Activated T-cell treated with anti-CD3 and anti-CD28 coated beads, Interleukin-2, amount 50 U/mL, for 48 hours (primary cell): ENCODE data around the gene PHF21A.
A peak's percentile ranks its signal among the peaks of the same experiment; 100 is the strongest.
"Not testable (repeated sequence)": the region's sequence is repeated elsewhere in the genome, so short reads cannot be mapped to it uniquely, and the experiment has no call there.

Experiments
- DNase-seq, 2 experiments: peaks; one replicate each; pipeline ENCODE4 v3.0.0-alpha.2; 2020

The PHF21A gene

DNA sequence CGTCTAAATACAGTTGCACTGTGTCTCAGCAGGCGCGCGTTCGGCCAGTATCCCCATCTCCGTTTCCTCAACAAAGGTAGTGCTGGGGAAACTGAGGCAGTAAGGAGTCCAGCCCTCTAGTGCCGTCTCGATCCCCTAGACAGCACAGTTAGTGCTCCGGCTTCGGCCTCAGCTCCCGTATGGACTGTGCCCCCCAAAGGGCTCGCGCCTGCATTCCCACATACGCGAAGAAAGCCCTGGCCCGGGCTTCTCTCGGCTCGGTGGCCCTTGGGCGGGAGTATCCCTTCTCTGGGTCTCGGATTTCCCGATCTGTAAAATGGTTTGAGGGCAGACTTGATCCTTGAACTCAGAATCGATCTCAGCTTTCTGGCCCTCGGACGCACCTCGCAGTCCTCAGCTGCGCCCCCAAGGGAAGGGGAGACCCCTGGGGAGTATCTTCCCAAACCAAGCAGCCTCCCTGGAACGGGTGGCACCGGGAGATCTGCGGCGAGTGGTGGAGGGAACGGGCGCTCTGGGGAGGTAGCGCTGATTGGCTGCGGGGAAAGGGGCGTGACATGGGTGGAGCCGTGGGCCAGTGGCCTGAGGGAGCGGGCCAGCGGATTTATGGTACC, 202.8 kb downstream of the PHF21A start:
- peak; percentile 79 to 82 for DNase-seq

GRCh38 chr11:45917623-45918330, 203.5 kb downstream of the PHF21A start, which contains the start of gene PEX16:
Gene PEX16, minus strand, starts transcription at chr11:45917877. Its CDS starts 66 bp downstream, at chr11:45917811.
- peak; percentile 93 for DNase-seq

- no peak for DNase-seq
These were observed 204.0 kb downstream of the PHF21A start for GRCh38 chr11:45917286-45917622.

GRCh38 chr11:45915446-45915845, 205.8 kb downstream of the PHF21A start:
- no peak for DNase-seq

DNA sequence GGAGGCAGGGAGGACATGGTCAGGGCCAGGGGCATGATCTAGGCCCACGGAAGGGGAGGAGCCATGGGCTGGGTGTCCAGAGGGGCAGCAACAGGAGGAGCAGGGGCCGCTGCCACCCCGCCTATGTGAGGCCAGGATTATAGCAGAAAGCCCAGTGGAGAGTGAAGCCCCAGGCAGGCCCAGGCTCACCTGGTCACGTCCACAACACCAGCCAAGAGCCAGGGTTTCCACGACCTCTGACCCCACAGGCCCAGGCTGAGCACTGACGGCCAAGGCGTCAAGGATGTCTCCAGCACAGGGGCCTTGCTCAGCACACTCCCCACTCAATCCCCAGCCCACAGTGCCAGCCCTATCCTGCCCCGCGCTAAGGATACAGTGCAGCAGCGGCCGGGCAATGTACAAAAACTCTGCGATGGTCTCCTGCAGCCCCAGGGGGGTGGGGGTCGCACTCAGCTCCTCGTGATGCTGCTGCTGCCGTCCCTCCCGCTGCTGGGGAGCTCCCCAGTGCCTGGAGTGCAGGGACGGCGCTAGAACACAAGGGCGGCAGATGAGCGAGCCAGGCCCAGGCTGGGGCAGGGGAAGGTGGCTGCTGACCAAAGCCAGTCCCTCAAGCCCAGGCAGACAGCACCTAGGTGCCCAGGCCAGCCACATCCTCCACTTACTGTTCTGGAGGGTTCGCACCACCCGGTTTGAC, 207.2 kb downstream of the PHF21A start:
- no peak for DNase-seq

DNA sequence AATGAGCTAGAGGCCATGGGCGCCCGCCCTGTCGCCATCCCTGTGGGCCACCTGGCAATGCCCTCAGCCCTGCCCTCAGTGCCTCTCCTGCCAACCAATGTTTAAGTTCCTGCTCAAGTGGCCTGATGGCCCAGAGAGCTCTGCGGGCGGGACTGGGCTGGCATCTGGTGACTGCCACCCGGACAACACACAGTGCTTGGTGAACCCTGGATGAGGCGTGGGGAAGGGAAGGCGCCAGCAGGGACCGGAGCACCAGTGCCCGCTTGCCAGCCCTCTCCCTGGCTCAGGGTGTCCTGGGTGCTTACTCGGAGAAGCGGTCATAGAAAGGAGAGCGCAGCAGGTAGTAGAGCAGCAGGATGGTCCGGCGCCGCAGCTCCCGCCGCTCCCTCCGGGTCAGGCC, 207.7 kb downstream of the PHF21A start:
- no peak for DNase-seq

DNA sequence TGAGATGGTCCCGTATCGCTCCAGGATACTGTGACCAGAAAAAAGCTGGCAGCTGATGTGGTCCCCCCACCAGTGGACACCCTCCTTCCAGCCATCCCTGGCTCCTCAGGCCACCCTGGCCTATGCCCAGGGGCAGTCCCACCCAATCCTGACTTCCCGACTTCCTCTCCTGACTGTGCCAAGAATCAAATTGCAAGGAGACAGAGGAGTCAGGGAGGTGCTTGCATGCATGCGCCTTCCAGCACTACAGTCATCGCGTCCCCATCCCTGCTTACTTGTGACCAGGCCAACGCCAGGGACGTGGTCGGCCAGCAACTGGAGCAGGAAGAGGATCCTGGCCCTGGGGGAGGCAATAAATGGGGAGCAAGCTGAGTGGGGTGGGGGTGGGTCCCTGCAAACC, 210.6 kb downstream of the PHF21A start:
- DNase-seq = no peak

GRCh38 chr11:45909594-45910475, 211.4 kb downstream of the PHF21A start:
- no peak for DNase-seq

DNA sequence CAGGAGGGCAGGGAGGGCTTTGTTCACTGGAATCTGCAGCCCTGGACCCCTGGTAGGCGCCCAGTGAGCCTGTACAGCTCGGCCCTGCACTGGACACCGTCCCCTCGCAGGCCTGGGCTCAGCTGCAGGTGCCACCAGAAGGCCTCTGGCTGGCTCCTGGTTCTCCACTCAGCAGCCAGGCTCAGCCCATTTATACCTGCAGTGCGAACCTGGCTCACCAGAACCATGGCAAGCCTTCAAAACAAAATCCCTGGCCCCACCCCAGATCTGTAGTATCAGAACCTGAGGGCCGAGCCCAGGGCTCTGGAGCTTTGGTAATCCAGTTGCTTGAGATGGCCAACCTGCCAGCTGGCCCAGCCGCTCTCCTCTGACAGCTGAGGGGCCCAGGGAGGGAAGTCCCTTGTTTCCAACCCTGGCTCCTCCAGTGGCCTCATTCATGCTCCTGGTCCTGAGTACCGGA, 213.3 kb downstream of the PHF21A start:
- DNase-seq = no peak

DNA sequence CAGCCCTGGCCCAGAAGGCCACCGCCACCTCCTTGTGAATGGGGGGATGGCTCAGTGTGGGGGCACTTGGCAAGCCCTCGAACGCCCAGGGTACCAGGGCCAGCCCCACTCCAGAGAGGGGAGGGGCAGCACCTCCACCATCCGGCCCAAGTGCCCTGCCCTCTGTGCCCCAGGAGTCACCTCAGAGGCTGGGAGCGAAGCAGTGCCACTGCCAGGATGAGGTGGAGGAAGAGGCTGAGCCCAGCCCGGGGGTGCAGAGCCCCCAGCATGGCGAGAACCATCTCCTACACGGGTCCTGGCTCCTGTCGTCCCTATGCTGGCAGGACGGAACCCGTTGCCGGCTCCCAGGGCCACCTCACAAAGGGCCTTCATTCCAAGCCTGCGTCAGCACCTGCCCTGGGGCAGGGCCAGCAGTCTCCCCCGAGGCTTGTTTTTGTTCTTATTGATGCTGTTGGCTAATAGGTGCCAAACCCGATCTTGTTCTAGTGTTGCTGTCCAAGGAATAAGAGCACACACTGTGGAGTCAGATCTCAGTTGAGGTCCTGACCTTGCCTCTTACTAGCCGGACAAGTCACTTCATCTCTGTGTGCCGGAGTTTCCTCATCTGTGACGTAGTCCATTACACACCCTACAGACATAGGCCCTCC, 214.2 kb downstream of the PHF21A start, which contains the start of gene FREY1:
FREY1 (minus strand) TSS at position 307 of the 647 bp plus-strand sequence; CDS start at position 281, 26 bp downstream.
- DNase-seq = no peak

DNA sequence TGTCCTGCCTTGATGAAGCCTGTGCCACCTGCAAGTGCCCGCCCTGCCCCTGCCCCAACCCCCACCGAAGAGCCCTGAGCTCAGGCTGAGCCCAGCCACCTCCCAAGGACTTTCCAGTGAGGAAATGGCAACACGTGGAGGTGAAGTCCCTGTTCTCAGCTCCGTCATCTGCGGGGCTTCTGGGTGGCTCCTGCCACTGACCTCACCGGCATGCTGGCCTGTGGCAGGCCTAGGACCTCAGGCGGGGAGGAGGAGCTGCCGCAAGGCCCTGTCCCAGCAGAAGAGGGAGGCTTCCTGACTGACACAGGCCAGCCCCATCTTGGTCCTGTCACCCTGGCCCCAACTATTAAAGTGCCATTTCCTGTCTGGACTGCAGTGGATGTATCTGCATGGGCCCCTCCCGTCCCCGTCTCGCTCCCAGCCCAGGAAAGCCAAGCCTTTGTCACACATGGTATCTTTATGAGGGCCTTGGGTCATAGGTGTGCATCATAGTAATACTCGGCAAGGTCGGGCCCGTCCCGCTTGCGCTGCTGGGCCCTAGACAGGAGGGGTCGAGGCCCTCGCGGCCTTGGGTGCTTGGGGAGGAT, 215.1 kb downstream of the PHF21A start:
- DNase-seq = no peak

DNA sequence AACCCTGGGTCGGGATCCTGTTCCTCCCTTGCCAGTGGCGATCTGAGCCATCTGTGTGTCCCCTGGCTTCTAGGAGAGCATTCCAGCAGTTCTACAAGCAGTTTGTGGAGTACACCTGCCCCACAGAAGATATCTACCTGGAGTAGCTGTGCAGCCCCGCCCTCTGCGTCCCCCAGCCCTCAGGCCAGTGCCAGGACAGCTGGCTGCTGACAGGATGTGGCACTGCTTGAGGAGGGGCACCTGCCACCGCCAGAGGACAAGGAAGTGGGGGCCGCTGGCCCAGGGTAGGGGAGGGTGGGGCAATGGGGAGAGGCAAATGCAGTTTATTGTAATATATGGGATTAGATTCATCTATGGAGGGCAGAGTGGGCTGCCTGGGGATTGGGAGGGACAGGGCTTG, 215.7 kb downstream of the PHF21A start:
- DNase-seq = not testable (repeated sequence)

- no peak for DNase-seq
These were observed 216.2 kb downstream of the PHF21A start for GRCh38 chr11:45905095-45905494.

DNA sequence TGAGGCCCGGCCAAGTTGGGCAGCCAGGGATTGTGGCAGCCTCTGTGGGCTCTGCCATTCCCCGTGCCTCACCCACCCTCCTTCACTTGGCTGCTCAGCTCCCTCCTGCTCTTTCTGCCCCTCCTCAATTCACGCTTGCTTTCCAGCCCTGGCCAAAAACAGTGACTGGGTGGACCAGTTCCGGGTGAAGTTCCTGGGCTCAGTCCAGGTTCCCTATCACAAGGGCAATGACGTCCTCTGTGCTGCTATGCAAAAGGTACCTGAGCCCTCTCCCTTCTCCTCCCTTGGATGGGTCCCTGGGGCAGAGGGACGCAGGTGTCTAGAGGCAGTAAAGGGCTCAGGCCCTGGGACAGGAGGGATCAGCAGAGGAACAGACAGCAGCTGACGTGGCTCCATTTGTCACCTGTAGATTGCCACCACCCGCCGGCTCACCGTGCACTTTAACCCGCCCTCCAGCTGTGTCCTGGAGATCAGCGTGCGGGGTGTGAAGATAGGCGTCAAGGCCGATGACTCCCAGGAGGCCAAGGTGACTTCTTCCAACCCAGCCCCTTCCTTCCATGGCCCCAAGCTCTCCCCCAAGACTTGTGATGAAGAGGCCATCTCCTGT, 216.8 kb downstream of the PHF21A start:
- DNase-seq = no peak

DNA sequence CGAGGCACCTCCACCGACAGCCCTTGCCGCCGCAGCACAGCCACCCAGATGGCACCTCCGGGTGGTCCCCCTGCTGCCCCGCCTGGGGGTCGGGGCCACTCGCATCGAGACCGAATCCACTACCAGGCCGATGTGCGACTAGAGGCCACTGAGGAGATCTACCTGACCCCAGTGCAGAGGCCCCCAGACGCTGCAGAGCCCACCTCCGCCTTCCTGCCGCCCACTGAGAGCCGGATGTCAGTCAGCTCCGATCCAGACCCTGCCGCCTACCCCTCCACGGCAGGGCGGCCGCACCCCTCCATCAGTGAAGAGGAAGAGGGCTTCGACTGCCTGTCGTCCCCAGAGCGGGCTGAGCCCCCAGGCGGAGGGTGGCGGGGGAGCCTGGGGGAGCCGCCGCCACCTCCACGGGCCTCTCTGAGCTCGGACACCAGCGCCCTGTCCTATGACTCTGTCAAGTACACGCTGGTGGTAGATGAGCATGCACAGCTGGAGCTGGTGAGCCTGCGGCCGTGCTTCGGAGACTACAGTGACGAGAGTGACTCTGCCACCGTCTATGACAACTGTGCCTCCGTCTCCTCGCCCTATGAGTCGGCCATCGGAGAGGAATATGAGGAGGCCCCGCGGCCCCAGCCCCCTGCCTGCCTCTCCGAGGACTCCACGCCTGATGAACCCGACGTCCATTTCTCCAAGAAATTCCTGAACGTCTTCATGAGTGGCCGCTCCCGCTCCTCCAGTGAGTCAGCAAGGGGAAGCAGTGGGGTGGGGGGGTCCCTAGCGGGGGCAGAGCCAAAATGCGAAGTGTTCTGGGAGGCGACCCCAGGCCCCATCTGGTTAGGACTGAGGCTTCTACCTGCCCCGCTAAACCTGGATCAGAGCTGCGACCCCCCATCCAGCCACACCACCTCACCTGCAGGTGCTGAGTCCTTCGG, 218.5 kb downstream of the PHF21A start:
- DNase-seq = no peak

DNA sequence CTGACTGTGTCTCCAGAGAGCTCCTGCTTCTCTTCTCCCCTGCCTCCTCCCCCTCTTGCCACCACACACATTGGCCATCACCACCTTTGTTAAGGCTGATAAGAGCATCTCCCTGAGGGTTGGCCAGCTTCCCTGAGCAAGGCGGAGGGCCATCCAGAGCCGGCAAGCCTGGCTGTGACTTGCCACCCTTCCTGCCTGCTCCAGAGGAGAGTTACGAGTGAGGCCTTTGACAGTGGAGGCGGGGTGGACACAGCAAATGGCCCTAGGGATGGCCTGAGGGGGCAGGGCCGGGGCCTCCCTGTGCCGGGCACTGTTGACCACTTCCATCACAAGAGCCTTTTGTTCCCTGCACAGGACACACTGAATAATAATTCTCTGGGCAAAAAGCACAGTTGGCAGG, 219.6 kb downstream of the PHF21A start:
- no peak for DNase-seq

DNA sequence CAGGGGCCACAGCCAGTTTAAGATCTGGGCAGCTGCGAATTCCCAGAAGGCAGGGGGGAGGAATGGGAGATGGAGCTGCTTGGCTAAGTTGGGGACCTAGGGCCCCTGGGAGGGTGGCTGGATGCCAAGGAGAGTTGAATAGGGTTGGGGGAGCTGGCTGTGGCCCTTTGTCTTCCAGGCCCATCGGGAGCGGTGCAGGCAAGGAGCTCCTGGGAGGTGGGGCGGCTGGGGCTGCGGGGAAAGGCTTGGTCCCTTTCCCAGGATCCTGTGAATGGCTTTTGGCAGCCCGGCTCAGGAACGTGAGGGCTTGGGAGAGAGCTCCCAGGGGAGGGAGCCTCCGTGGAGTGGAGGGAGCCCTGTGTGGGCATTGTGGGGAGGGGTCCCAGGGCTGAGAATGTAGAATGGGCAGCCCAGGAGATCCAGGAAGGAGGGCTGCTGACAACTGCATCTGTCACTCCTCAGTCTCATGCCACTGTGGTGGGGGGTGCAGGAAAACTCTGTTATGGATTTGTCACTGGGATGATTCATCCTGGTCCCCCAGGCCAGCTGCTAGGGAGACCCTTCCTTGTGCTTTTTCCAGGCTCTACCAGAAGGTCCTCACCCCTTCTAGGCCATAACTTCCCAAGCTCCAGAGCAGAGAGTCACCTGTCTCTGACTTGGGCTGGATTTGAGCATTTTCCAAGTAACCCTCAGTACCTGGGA, 220.2 kb downstream of the PHF21A start:
- DNase-seq = no peak

- DNase-seq = not testable (repeated sequence)
These were observed 221.0 kb downstream of the PHF21A start for GRCh38 chr11:45900175-45900800.
